GM19239 (cell line): Measurements from ENCODE around the gene USP24.
"Not testable (repeated sequence)": the region's sequence is repeated elsewhere in the genome, so short reads cannot be mapped to it uniquely, and the experiment has no call there.

ENCODE experiments used
- DNase-seq: peaks from one replicate; pipeline ENCODE4 v3.0.0; 2011; ENCODE audit warnings: low spot score; ENCODE audit not compliant: insufficient read length
- FAIRE-seq: peaks from 2 replicates; lab custom pipeline; 2011; peaks lifted over from hg19 to GRCh38; lab: Jason Lieb, UNC

The USP24 gene

GRCh38 chr1:55231745-55232144 is 16.6 kb upstream of the USP24 start:
- DNase-seq (no peak), FAIRE-seq (no peak)

- no peak for FAIRE-seq
- no peak for DNase-seq
Observed at GRCh38 chr1:55230659-55231058, 15.5 kb upstream of the USP24 start.

GRCh38 chr1:55229726-55230125 is 14.6 kb upstream of the USP24 start:
- FAIRE-seq, DNase-seq: not testable (repeated sequence)

- DNase-seq = no peak
- FAIRE-seq = no peak
Observed at GRCh38 chr1:55225228-55225627, 10.1 kb upstream of the USP24 start.

GRCh38 chr1:55224729-55225128 is 9.6 kb upstream of the USP24 start:
- no peak for DNase-seq
- FAIRE-seq = no peak

GRCh38 chr1:55222152-55222551 is 7.0 kb upstream of the USP24 start:
- FAIRE-seq (no peak), DNase-seq (no peak)

- FAIRE-seq = no peak
- no peak for DNase-seq
Observed at GRCh38 chr1:55217226-55217986, 2.2 kb upstream of the USP24 start.

GRCh38 chr1:55216096-55216495 is 932 bp upstream of the USP24 start:
- DNase-seq = no peak
- no peak for FAIRE-seq

GRCh38 chr1:55214934-55215193 is 300 bp downstream of the USP24 start:
- FAIRE-seq = no peak
- DNase-seq = no peak

- DNase-seq = no peak
Observed at GRCh38 chr1:55214212-55214933, 791 bp downstream of the USP24 start.

GRCh38 chr1:55213885-55214211 is 1.3 kb downstream of the USP24 start:
- DNase-seq = no peak
- FAIRE-seq = no peak

More at GRCh38 chr1:55214212-55214933, 791 bp downstream of the USP24 start:
- no peak for FAIRE-seq

- FAIRE-seq = peak; percentile 64
- DNase-seq = no peak
Observed at GRCh38 chr1:55213151-55213884, 1.8 kb downstream of the USP24 start.

- DNase-seq = no peak
- no peak for FAIRE-seq
Observed at GRCh38 chr1:55212349-55213150, 2.6 kb downstream of the USP24 start.

- peak; percentile 71 for FAIRE-seq
- no peak for DNase-seq
Observed at GRCh38 chr1:55211863-55212262, 3.3 kb downstream of the USP24 start.

GRCh38 chr1:55210990-55211801 is 4.0 kb downstream of the USP24 start:
- peak; percentile 63 for FAIRE-seq
- no peak for DNase-seq

GRCh38 chr1:55209247-55209646 is 5.9 kb downstream of the USP24 start:
- no peak for DNase-seq
- peak; percentile 77 for FAIRE-seq

GRCh38 chr1:55206210-55206609 is 9.0 kb downstream of the USP24 start:
- DNase-seq = no peak
- no peak for FAIRE-seq

GRCh38 chr1:55204997-55205396 is 10.2 kb downstream of the USP24 start:
- DNase-seq = no peak
- FAIRE-seq = peak; percentile 69

- DNase-seq = no peak
- FAIRE-seq = no peak
Observed at GRCh38 chr1:55203064-55203463, 12.1 kb downstream of the USP24 start.

GRCh38 chr1:55200667-55201066 is 14.5 kb downstream of the USP24 start:
- no peak for DNase-seq
- FAIRE-seq = no peak
